NCI-H526 (cell line): ENCODE results near the gene SND1.

Experiments
- DNase-seq, 2 experiments: peaks; one replicate each; lab custom pipeline; 2025; lab: John Stamatoyannopoulos, UW

The SND1 gene

DNA sequence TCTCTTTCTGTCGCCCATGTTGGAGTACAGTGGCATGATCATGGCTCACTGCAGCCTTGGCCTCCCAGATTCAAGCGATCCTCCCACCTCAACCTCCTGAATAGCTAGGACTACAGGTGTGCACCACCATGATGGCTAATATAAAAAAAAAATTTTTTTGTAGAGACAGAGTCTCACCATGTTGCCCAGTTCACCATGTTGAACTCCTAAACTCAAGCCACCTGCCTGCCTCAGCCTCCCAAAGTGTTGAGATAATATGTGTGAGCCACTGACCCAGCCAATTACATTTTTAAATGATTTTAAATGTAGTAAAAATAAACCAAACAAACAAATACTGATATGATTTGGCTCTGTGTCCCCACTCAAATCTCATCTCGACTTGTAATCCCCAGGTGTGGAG is 487.4 kb downstream of the SND1 start:
- no peak for DNase-seq

DNA sequence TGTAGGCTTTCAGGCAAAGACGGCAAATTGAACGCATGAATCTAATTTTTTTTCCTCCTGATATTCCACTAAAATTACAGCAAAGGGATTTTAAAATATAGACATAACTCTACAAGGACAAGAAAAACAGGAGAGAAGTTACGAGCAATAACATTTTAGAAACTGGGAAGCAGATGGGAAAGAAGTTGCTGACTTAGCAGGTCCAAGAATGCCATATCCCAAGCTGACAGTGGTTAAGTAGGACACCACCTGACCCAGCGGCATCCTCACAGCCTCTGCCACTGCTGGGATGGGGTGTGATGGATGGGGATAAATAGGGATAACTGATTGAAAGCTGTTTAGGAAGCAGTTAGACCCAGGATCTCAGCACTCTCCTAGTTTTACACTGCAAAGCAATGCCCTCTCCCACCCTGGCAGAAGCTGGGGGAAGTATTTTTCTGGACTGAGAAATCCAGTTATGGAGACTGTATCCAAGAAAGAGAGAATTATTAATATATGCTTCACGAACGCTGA is 489.7 kb downstream of the SND1 start:
- no peak for DNase-seq
